CD14-positive monocyte (primary cell): ENCODE results near the gene RPS19BP1. TPM values are rescaled to one million over a fixed set of nuclear protein-coding genes. Genes with fewer than 3 reads are reported as not detected.

ENCODE experiments used
- DNase-seq, 3 donors: peaks; one replicate each; pipeline ENCODE4 v3.0.0-alpha.2; 2011 to 2022
- H2AFZ ChIP-seq: 2 replicates; pipeline ENCODE4 v1.6.0; 2012; ENCODE audit warnings: mild to moderate bottlenecking, low read depth, low read length, inconsistent platforms; ENCODE audit not compliant: insufficient read depth, poor library complexity, severe bottlenecking
- H3K27ac ChIP-seq, 2 donors: 1 replicate in 1 of 2; 2 replicates in 1 of 2; pipeline ENCODE4 v1.5.1; 2012 to 2013; ENCODE audit warnings: low read length in 2 of 2, control low read depth in 1 of 2, inconsistent platforms in 1 of 2, low read depth in 1 of 2, mild to moderate bottlenecking in 1 of 2
- H3K27me3 ChIP-seq, 2 donors: one replicate each; pipeline versions ENCODE4 v1.6.0 to v1.6.1; 2011 to 2013; ENCODE audit warnings: low read length in 2 of 2; ENCODE audit not compliant: control insufficient read depth in 2 of 2, insufficient read depth in 2 of 2
- H3K36me3 ChIP-seq, 2 donors: replicated peaks in 1 of 2; 1 replicate in 1 of 2; 2 replicates in 1 of 2; pipeline versions ENCODE4 v1.5.1 to v1.6.1; 2012 to 2013; ENCODE audit warnings: low read length in 2 of 2, control low read depth in 1 of 2, inconsistent platforms in 1 of 2, mild to moderate bottlenecking in 1 of 2; ENCODE audit not compliant: insufficient read depth in 2 of 2, control insufficient read depth in 1 of 2
- H3K4me1 ChIP-seq, 2 donors: 1 replicate in 1 of 2; 2 replicates in 1 of 2; pipeline versions ENCODE4 v1.5.1 to v1.6.1; 2012 to 2013; ENCODE audit warnings: low read length in 2 of 2, control low read depth in 1 of 2, inconsistent platforms in 1 of 2, mild to moderate bottlenecking in 1 of 2, moderate library complexity in 1 of 2; ENCODE audit not compliant: insufficient read depth in 2 of 2, control insufficient read depth in 1 of 2
- H3K4me2 ChIP-seq: replicated peaks from 2 replicates; pipeline ENCODE3; 2012; ENCODE audit warnings: low read length, moderate library complexity, mild to moderate bottlenecking; ENCODE audit not compliant: poor library complexity, severe bottlenecking; ENCODE audit errors: extremely low read depth
- H3K4me3 ChIP-seq, 3 experiments: fragments of 200-600 bp in 1 of 3; sonication (generic) in 1 of 3; replicated peaks in 1 of 3; 1 replicate in 2 of 3; 2 replicates in 1 of 3; pipeline ENCODE4 v1.5.1; 2011 to 2013; ENCODE audit warnings: low read length in 3 of 3, mild to moderate bottlenecking in 3 of 3, control low read depth in 2 of 3, low read depth in 2 of 3, inconsistent platforms in 1 of 3, moderate library complexity in 1 of 3
- H3K79me2 ChIP-seq: 2 replicates; pipeline ENCODE4 v1.6.0; 2012; ENCODE audit warnings: mild to moderate bottlenecking, control low read depth, inconsistent platforms, low read length, moderate library complexity; ENCODE audit not compliant: insufficient read depth
- H3K9ac ChIP-seq: 2 replicates; pipeline ENCODE4 v1.6.0; 2017; ENCODE audit warnings: low read length, mild to moderate bottlenecking; ENCODE audit not compliant: insufficient read depth, poor library complexity, severe bottlenecking
- H3K9me3 ChIP-seq, 2 donors: replicated peaks in 1 of 2; 1 replicate in 1 of 2; 2 replicates in 1 of 2; pipeline versions ENCODE4 v1.5.1 to v1.6.1; 2012 to 2013; ENCODE audit warnings: low read length in 2 of 2, control low read depth in 1 of 2; ENCODE audit not compliant: control insufficient read depth in 1 of 2, insufficient read depth in 1 of 2
- H4K20me1 ChIP-seq: 2 replicates; pipeline ENCODE4 v1.6.0; 2012; ENCODE audit warnings: mild to moderate bottlenecking, low read length, control low read depth, moderate library complexity; ENCODE audit not compliant: insufficient read depth
- H3K27ac Mint-ChIP-seq, 7 donors: one replicate each; pipeline ENCODE4 v1.8.0; 2020; ENCODE audit warnings: mild to moderate bottlenecking in 7 of 7, mixed read lengths in 7 of 7, moderate library complexity in 6 of 7, inconsistent platforms in 2 of 7
- H3K27me3 Mint-ChIP-seq, 3 donors: one replicate each; pipeline ENCODE4 v1.8.0; 2021 to 2022; ENCODE audit warnings: low read depth in 3 of 3, mild to moderate bottlenecking in 3 of 3, mixed read lengths in 3 of 3, moderate library complexity in 3 of 3, inconsistent platforms in 1 of 3
- H3K36me3 Mint-ChIP-seq, 2 donors: one replicate each; pipeline ENCODE4 v1.8.0; 2020; ENCODE audit warnings: mixed read lengths in 2 of 2, inconsistent platforms in 1 of 2, mild to moderate bottlenecking in 1 of 2
- H3K4me1 Mint-ChIP-seq: one replicate; pipeline ENCODE4 v1.8.0; 2020; ENCODE audit warnings: mild to moderate bottlenecking, mixed read lengths
- H3K4me3 Mint-ChIP-seq, 2 donors: one replicate each; pipeline ENCODE4 v1.8.0; 2020; ENCODE audit warnings: mild to moderate bottlenecking in 2 of 2, mixed read lengths in 2 of 2, moderate library complexity in 1 of 2
- H3K9me3 Mint-ChIP-seq, 7 donors: one replicate each; pipeline ENCODE4 v1.8.0; 2020 to 2022; ENCODE audit warnings: mixed read lengths in 7 of 7, mild to moderate bottlenecking in 6 of 7, moderate library complexity in 6 of 7, inconsistent platforms in 2 of 7
- CTCF ChIP-seq: fragments of 200-600 bp; IDR thresholded peaks from one replicate; pipeline ENCODE4 v1.8.0; 2022; ENCODE audit warnings: antibody characterized with exemption, mild to moderate bottlenecking
- WGBS: methylation state at CpG from one replicate; pipeline ENCODE4 v1.1.5; 2013; ENCODE audit warnings: missing lambda C conversion rate; ENCODE audit not compliant: insufficient coverage; 5-methylcytosine and 5-hydroxymethylcytosine counted together
- intact Hi-C, 2 donors: fragments of 100-400 bp; cut with micrococcal nuclease; formaldehyde crosslinking; loops; one replicate each; pipeline versions ENCODE4 v1.15.0 to v1.15.1; 2023
- polyA plus RNA-seq, 3 donors: library from polyadenylated mRNA; depleted of rRNA in 1 of 3; unstranded in 2 of 3; stranded (reverse) in 1 of 3; fragments of 300-500 nt in 2 of 3; fragments of >200 nt in 1 of 3; fragmentation: Illumina TruSeq in 2 of 3; gene quantifications; 1 replicate in 2 of 3; 2 replicates in 1 of 3; pipeline ENCODE4 v1.2.3, GENCODE V29; 2012 to 2021

RPS19BP1 gene
- polyA plus RNA-seq, 3 donors: 59.9 to 106 (median 73.5) TPM

DNA sequence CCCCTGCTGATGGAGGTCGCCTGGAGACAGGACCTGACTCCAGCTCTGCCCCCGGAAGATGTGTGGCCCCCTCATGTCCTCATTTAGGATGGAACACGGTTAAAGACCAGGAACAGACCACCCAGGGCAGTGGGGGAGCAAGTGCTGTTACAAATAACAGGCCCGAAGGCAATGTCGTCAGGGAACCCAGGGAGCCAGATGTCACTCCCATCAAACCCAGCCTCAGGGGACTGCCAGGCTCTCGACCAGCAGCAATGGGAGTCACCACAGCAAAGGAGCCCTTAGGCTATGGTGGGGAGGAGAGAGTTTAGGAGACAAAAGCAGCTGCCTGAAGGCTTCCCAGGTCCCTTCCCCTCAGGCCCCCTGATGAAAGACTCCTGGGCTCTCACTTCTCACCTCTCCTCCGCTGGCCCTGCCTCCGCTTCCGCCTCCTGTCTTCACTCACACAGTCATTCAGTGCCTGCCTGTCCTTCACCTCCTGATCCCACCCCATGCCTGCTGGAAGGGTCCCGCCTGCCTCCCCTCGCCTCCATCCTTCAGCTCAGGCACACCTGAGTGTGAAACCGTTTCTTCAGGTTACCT, 4.4 kb downstream of the RPS19BP1 start:
- Mint-ChIP-seq H3K27ac (peak overlapping the region in 5 of 7 donors; percentile 20 to 91 (median 79)), H3K27me3 (peaks cover 0 to 1% (median 0%) of the 10 kb centered on the region in 3 donors), H3K9me3 (no peaks in the 10 kb centered on the region), H3K4me3 (no peak overlapping the region), H3K4me1 (peaks cover 81% of the 10 kb centered on the region), H3K36me3 (peaks cover 37 to 71% of the 10 kb centered on the region in 2 donors)
- peaks cover 85% of the 10 kb centered on the region for H4K20me1 ChIP-seq
- no peak overlapping the region for H3K9ac ChIP-seq
- peaks cover 74% of the 10 kb centered on the region for H3K79me2 ChIP-seq
- H3K4me2 ChIP-seq: no peak overlapping the region
- peaks cover 34 to 56% of the 10 kb centered on the region in 2 donors for H3K36me3 ChIP-seq
- intact Hi-C loops: loop anchor here (5.0 to 10.0 kb wide), 3 partner anchors 36 to 773 kb away; partner anchors contain the start of gene SUN2 (in 1 of the 2)
- H3K27me3 ChIP-seq: no peaks in the 10 kb centered on the region
- no peak for TF ChIP-seq CTCF
- H2AFZ ChIP-seq: no peak overlapping the region
- H3K9me3 ChIP-seq: no peaks in the 10 kb centered on the region
- H3K4me1 ChIP-seq: peaks cover 74 to 92% of the 10 kb centered on the region in 2 donors
- H3K27ac ChIP-seq: peak overlapping the region in 1 of 2 donors; percentile 69
- no peak for DNase-seq
- 84% methylated on average over 9 of the region's 12 CpGs for WGBS
- no peak overlapping the region for H3K4me3 ChIP-seq

DNA sequence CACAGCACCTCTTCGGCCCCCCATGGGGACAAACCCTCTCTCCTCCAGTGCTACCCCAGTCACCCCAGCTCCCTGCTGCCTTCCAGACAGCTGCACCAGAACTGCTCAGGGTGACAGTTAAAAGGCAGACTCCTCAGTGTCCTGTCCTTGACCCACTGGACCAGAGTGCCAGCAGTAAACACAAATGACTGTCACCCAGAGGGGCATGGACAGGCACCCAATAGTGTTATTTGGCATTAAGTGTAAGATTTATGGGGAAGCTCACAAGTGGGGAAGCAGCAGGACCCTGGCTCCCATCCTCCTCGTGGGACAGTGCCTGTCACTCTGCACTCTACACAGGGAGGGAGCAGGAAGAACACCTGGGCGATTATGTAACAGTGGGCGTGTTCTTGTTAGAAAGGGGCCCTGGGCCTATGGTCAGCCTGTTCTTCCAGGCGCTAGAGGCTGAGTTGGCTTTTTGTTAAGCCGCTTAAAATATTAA, 5.0 kb downstream of the RPS19BP1 start:
- H3K9me3 Mint-ChIP-seq: no peaks in the 10 kb centered on the region
- H3K9me3 ChIP-seq: no peaks in the 10 kb centered on the region
- no peak overlapping the region for H2AFZ ChIP-seq
- H3K4me1 Mint-ChIP-seq: peaks cover 84% of the 10 kb centered on the region
- H3K9ac ChIP-seq: no peak overlapping the region
- H3K27ac ChIP-seq: peak overlapping the region; percentile 34 to 69
- peaks cover 0 to 1% (median 0%) of the 10 kb centered on the region in 3 donors for H3K27me3 Mint-ChIP-seq
- TF ChIP-seq CTCF: no peak
- intact Hi-C loops: loop anchor here (5.0 to 10.0 kb wide), 3 partner anchors 35 to 773 kb away; partner anchors contain the start of gene SUN2 (in 1 of the 2)
- H3K36me3 Mint-ChIP-seq: peaks cover 42 to 78% of the 10 kb centered on the region in 2 donors
- peak overlapping the region; percentile 32 to 91 (median 82) for H3K27ac Mint-ChIP-seq
- H4K20me1 ChIP-seq: peaks cover 91% of the 10 kb centered on the region
- no peak overlapping the region for H3K4me3 ChIP-seq
- no peak overlapping the region for H3K4me2 ChIP-seq
- H3K27me3 ChIP-seq: no peaks in the 10 kb centered on the region
- peaks cover 41 to 63% of the 10 kb centered on the region in 2 donors for H3K36me3 ChIP-seq
- H3K79me2 ChIP-seq: peaks cover 80% of the 10 kb centered on the region
- 64% methylated on average over 6 of the region's 6 CpGs for WGBS
- no peak overlapping the region for H3K4me3 Mint-ChIP-seq
- no peak for DNase-seq
- H3K4me1 ChIP-seq: peaks cover 78 to 93% of the 10 kb centered on the region in 2 donors
